Measurements from ENCODE around the gene GPS1.

GPS1 gene

GRCh38 chr17:82059272-82060000, 7.7 kb downstream of the GPS1 start:
- H3K27ac ChIP-seq: peak overlapping the region; percentile 95
- TF ChIP-seq, protein P1, sequence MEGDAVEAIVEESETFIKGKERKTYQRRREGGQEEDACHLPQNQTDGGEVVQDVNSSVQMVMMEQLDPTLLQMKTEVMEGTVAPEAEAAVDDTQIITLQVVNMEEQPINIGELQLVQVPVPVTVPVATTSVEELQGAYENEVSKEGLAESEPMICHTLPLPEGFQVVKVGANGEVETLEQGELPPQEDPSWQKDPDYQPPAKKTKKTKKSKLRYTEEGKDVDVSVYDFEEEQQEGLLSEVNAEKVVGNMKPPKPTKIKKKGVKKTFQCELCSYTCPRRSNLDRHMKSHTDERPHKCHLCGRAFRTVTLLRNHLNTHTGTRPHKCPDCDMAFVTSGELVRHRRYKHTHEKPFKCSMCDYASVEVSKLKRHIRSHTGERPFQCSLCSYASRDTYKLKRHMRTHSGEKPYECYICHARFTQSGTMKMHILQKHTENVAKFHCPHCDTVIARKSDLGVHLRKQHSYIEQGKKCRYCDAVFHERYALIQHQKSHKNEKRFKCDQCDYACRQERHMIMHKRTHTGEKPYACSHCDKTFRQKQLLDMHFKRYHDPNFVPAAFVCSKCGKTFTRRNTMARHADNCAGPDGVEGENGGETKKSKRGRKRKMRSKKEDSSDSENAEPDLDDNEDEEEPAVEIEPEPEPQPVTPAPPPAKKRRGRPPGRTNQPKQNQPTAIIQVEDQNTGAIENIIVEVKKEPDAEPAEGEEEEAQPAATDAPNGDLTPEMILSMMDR (conservative IDR thresholded peaks at IDR 0.05): no peak

GRCh38 chr17:82060001-82060380, 8.3 kb downstream of the GPS1 start:
- TF ChIP-seq, protein P1 (conservative IDR thresholded peaks at IDR 0.05): no peak
- H3K27ac ChIP-seq: peak overlapping the region; percentile 95

- H3K27ac ChIP-seq: peak overlapping the region; percentile 95
- TF ChIP-seq, protein P1 (conservative IDR thresholded peaks at IDR 0.05): no peak
Measured at GRCh38 chr17:82060614-82061013, 8.9 kb downstream of the GPS1 start.

- TF ChIP-seq, protein P1 (conservative IDR thresholded peaks at IDR 0.05): no peak
- peak overlapping the region; percentile 95 for H3K27ac ChIP-seq
Measured at GRCh38 chr17:82061047-82061925, 9.6 kb downstream of the GPS1 start.

- H3K27ac ChIP-seq: peak overlapping the region; percentile 95
- TF ChIP-seq, protein P1 (conservative IDR thresholded peaks at IDR 0.05): no peak
Measured at GRCh38 chr17:82062076-82062983, 10.6 kb downstream of the GPS1 start.

GRCh38 chr17:82062984-82063368, 11.3 kb downstream of the GPS1 start:
- peak overlapping the region; percentile 95 for H3K27ac ChIP-seq
- TF ChIP-seq, protein P1 (conservative IDR thresholded peaks at IDR 0.05): no peak
